ENCODE data around the gene APOL6. TPM values are rescaled to one million over a fixed set of nuclear protein-coding genes. Genes with fewer than 3 reads are reported as not detected.

APOL6 gene
- total and polyA plus RNA-seq, 10 of the 15 experiments (the other 5 are each of a cell fraction or from before 2014, with no cell fraction given): 4.3 to 22.9 (median 9.3) TPM

DNA sequence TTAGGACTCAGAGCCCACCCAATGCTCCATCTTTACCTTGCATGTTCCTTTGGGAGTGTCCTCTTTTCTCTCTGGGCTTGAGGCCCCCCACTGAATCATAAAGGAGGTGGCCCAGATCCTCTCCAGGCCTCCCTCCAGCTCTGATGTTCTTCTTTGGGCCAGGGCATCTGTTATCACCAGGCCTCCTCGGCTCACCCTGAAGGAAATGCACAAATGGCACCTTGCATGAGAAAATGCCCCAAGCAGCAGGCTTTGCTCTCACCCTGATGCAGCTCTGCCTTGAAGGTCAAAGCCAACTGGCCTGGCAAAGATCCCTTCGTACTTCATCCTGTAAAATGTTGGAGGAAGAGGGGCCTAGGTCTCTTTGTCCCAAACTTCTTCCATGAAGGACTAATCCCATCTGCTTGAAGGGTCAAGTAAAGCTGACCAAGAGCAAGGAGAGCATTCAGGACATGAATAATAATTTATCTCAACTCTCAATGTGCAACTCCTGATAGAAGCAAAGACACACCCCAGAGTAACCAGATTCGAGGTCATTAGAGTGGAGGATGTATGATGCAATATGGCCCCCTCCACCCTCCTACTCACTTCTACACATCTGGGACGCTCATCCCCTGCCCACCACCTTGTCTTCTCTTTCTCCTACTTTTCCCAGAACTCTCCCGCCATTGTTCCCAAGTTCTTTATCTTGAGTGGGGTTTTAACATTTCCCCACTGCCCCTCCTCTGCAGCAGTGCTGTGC lies 9.5 kb downstream of the APOL6 start:
- no peaks in the 10 kb centered on the region; the same call in 2 of the 3 replicates for H3K9me3 ChIP-seq (replicated peaks; ENCODE audit: control insufficient read depth, insufficient read depth, low read length)
- POLR2A ChIA-PET: no interaction called here

GRCh38 chr22:35660291-35661127 lies 12.3 kb downstream of the APOL6 start:
- Histone ChIP-seq H3K4me2 (ENCODE audit: control insufficient read depth, insufficient read depth) (peak overlapping the region; percentile 2; the same call in 1 of the 2 replicates), H3K4me1 (ENCODE audit: control insufficient read depth, insufficient read depth, low read length) (peaks cover 3% of the 10 kb centered on the region; the same call in 1 of the 2 replicates)
- no peak for DNase-seq (ENCODE audit: low read depth, low spot score)

More for the DNA sequence above, 9.5 kb downstream of the APOL6 start:
- in situ Hi-C loops (cut with MboI) (no loop called here), intact Hi-C loops (cut with micrococcal nuclease; ENCODE audit: unreplicated experiment) (no loop called here)
- ChIA-PET SMC1A (ENCODE audit: uncharacterized antibody, unreplicated experiment) (interaction anchor here (1.5 kb wide), 1 partner anchor 9 kb away, joined by 6 read pairs; the partner anchor contains the start of gene APOL6), RAD21 (ENCODE audit: unreplicated experiment) (no interaction called here), CTCF (no interaction called here)
- TF ChIP-seq SPI1 (IDR thresholded peaks at IDR 0.05; ENCODE audit: borderline replicate concordance, insufficient read depth, low read depth, low read length) (no peak), BHLHE40 (IDR thresholded peaks at IDR 0.05; ENCODE audit: borderline replicate concordance in 1 of 2, low read depth in 2 of 2, low read length in 1 of 2) (no peak), CBX3 (IDR thresholded peaks at IDR 0.05; ENCODE audit: borderline replicate concordance, low read depth) (no peak), BMI1 (IDR thresholded peaks at IDR 0.05; ENCODE audit: borderline replicate concordance) (no peak)
- Histone ChIP-seq H3K27ac (ENCODE audit: control insufficient read depth, insufficient read depth) (no peak overlapping the region), H3K9ac (ENCODE audit: control insufficient read depth, insufficient read depth, low read length) (no peak overlapping the region), H2AFZ (ENCODE audit: control insufficient read depth, low read depth, low read length) (no peak overlapping the region), H3K27me3 (replicated peaks in 1 of 2; ENCODE audit: control insufficient read depth in 2 of 2, insufficient read depth in 2 of 2, low read length in 1 of 2) (no peaks in the 10 kb centered on the region), H3K36me3 (ENCODE audit: control insufficient read depth in 2 of 2, insufficient read depth in 2 of 2, low read length in 1 of 2) (peaks cover 5 to 29% of the 10 kb centered on the region in 2 experiments), H3K4me1 (ENCODE audit: control insufficient read depth, insufficient read depth, low read length) (peaks cover 3% of the 10 kb centered on the region; the same call in 1 of the 2 replicates), H4K20me1 (ENCODE audit: control insufficient read depth, insufficient read depth) (no peaks in the 10 kb centered on the region), H3K4me2 (ENCODE audit: control insufficient read depth, insufficient read depth) (no peak overlapping the region), H3K4me3 (no peak overlapping the region), H3K79me2 (ENCODE audit: control insufficient read depth, insufficient read depth, low read length) (peaks cover 5% of the 10 kb centered on the region)
- 59% methylated on average over 5 of the region's 5 CpGs for WGBS (ENCODE audit: insufficient coverage, insufficient replicate concordance, low lambda C conversion rate, missing lambda C conversion rate)
- ATAC-seq (no peak), DNase-seq (ENCODE audit: low read depth, low spot score) (no peak), FAIRE-seq (no peak)
- BruUV-seq (replicated peaks): no TSS peak

More at GRCh38 chr22:35660291-35661127, 12.3 kb downstream of the APOL6 start:
- no peaks in the 10 kb centered on the region for H4K20me1 ChIP-seq (ENCODE audit: control insufficient read depth, insufficient read depth)
- 97% methylated on average over 2 of the region's 2 CpGs for WGBS (ENCODE audit: insufficient coverage, insufficient replicate concordance, low lambda C conversion rate, missing lambda C conversion rate)
- BruUV-seq (replicated peaks): no TSS peak
- FAIRE-seq (peak; percentile 18), ATAC-seq (peak; percentile 72)
- no peak overlapping the region; the same call in 1 of the 2 replicates for H2AFZ ChIP-seq (ENCODE audit: control insufficient read depth, low read depth, low read length)
- TF ChIP-seq CREB1 (IDR thresholded peaks at IDR 0.05; ENCODE audit: low read depth) (0 out of 2 replicates have a peak, but pooled peaks have one; percentile 36), ASH2L (IDR thresholded peaks at IDR 0.05; ENCODE audit: borderline replicate concordance, low read depth) (peak; percentile 45; the same call in 1 of the 2 replicates), EED (IDR thresholded peaks at IDR 0.05; ENCODE audit: low read depth) (no peak), ZBED1 (IDR thresholded peaks at IDR 0.05; ENCODE audit: borderline replicate concordance) (no peak), BACH1 (IDR thresholded peaks at IDR 0.05; ENCODE audit: borderline replicate concordance) (no peak), RUNX3 (IDR thresholded peaks at IDR 0.05; ENCODE audit: low read length) (peak; percentile 62)
- ChIA-PET RAD21 (ENCODE audit: unreplicated experiment) (no interaction called here), SMC1A (ENCODE audit: uncharacterized antibody, unreplicated experiment) (interaction anchor here (1.1 kb wide), 1 partner anchor 12 kb away, joined by 5 read pairs; the partner anchor contains the start of gene APOL6), POLR2A (interaction anchor here (0.6 kb wide), 1 partner anchor 55 kb away, joined by 3 read pairs; no protein-coding TSS in a partner anchor), CTCF (interaction anchor here (0.6 kb wide), 1 partner anchor 1539 kb away, joined by 3 read pairs; no protein-coding TSS in a partner anchor)
- H3K79me2 ChIP-seq (ENCODE audit: control insufficient read depth, insufficient read depth, low read length): no peaks in the 10 kb centered on the region
- intact Hi-C loops (cut with micrococcal nuclease; ENCODE audit: unreplicated experiment): no loop called here
- H3K27me3 ChIP-seq (replicated peaks in 1 of 2; ENCODE audit: control insufficient read depth in 2 of 2, insufficient read depth in 2 of 2, low read length in 1 of 2): no peaks in the 10 kb centered on the region
- no peak overlapping the region for H3K9ac ChIP-seq (ENCODE audit: control insufficient read depth, insufficient read depth, low read length)
- H3K36me3 ChIP-seq (ENCODE audit: control insufficient read depth in 2 of 2, insufficient read depth in 2 of 2, low read length in 1 of 2): peaks cover 5 to 29% of the 10 kb centered on the region in 2 experiments
- in situ Hi-C loops (cut with MboI): no loop called here
- no peak overlapping the region for H3K4me3 ChIP-seq
- peak overlapping the region; percentile 71 for H3K27ac ChIP-seq (ENCODE audit: control insufficient read depth, insufficient read depth)
- H3K9me3 ChIP-seq (replicated peaks; ENCODE audit: control insufficient read depth, insufficient read depth, low read length): peaks cover 3% of the 10 kb centered on the region; the same call in 2 of the 3 replicates
